PC-9 (cell line): ENCODE measurements around the gene TPSG1. TPM values are rescaled to one million over a fixed set of nuclear protein-coding genes. Genes with fewer than 3 reads are reported as not detected.

ENCODE experiments used
- BruUV-seq: library from RNA; stranded (reverse); fragments of 400-500 nt; replicated peaks from 2 replicates; lab custom pipeline; 2021; lab: Mats Ljungman, UMichigan
- CTCF ChIA-PET: fragments of 300-600 bp; sonication (Branson Sonifier 250); formaldehyde crosslinking; loops from one replicate; lab custom pipeline; 2022; ENCODE audit warnings: antibody characterized with exemption; lab: Charles Lee
- POLR2A ChIA-PET: fragments of 300-600 bp; sonication (Branson Sonifier 250); formaldehyde crosslinking; loops from one replicate; lab custom pipeline; 2022; ENCODE audit warnings: antibody characterized with exemption; ENCODE audit not compliant: unreplicated experiment; lab: Charles Lee
- DNase-seq, 2 experiments: peaks; one replicate each; pipeline versions ENCODE4 v3.0.0 to v3.0.0-alpha.2; 2015 to 2022; ENCODE audit warnings: mixed read lengths in 1 of 2
- H2AFZ ChIP-seq: fragments of 200-600 bp; sonication (generic); 2 replicates; pipeline ENCODE4 v1.8.1; 2017; ENCODE audit warnings: antibody characterized with exemption
- H3F3A ChIP-seq: fragments of 200-600 bp; sonication (generic); 2 replicates; pipeline ENCODE4 v1.8.1; 2017; ENCODE audit warnings: antibody characterized with exemption, mild to moderate bottlenecking, low read depth; ENCODE audit not compliant: insufficient read depth
- H3K27ac ChIP-seq: fragments of 200-600 bp; sonication (generic); 2 replicates; pipeline ENCODE4 v1.6.1; 2016; ENCODE audit warnings: mixed run types
- H3K27me3 ChIP-seq: fragments of 200-600 bp; sonication (generic); 2 replicates; pipeline ENCODE4 v1.6.1; 2016; ENCODE audit warnings: low read depth, mixed run types; ENCODE audit not compliant: insufficient read depth
- H3K36me3 ChIP-seq: fragments of 200-600 bp; sonication (generic); 2 replicates; pipeline ENCODE4 v1.6.1; 2016; ENCODE audit warnings: low read depth, mixed run types
- H3K4me1 ChIP-seq: fragments of 200-600 bp; sonication (generic); replicated peaks from 2 replicates; pipeline ENCODE4 v1.6.1; 2016; ENCODE audit warnings: mixed run types; ENCODE audit not compliant: insufficient read depth
- H3K4me2 ChIP-seq: fragments of 200-600 bp; sonication (generic); 2 replicates; pipeline ENCODE4 v1.6.1; 2017; ENCODE audit warnings: mixed run types
- H3K4me3 ChIP-seq: fragments of 200-600 bp; sonication (generic); 2 replicates; pipeline ENCODE4 v1.6.1; 2016; ENCODE audit warnings: mixed run types
- H3K79me2 ChIP-seq: fragments of 200-600 bp; sonication (generic); 2 replicates; pipeline ENCODE4 v1.6.1; 2017; ENCODE audit warnings: low read depth, mixed run types
- H3K9me2 ChIP-seq: fragments of 200-600 bp; sonication (generic); 2 replicates; pipeline ENCODE4 v1.8.1; 2017; ENCODE audit warnings: mild to moderate bottlenecking; ENCODE audit not compliant: insufficient read depth
- H3K9me3 ChIP-seq: fragments of 200-600 bp; sonication (generic); 2 replicates; pipeline ENCODE4 v1.8.1; 2016; ENCODE audit warnings: low read depth; ENCODE audit not compliant: insufficient read depth
- H4K20me1 ChIP-seq: fragments of 200-600 bp; sonication (generic); 2 replicates; pipeline ENCODE4 v1.8.1; 2017; ENCODE audit not compliant: insufficient read depth
- CTCF ChIP-seq: fragments of 200-600 bp; sonication (generic); conservative IDR thresholded peaks from 2 replicates; pipeline ENCODE4 v1.6.1; 2017; ENCODE audit warnings: mixed run types, antibody characterized with exemption, mild to moderate bottlenecking, moderate library complexity
- EZH2 ChIP-seq: fragments of 200-600 bp; sonication (generic); IDR thresholded peaks from 2 replicates; pipeline ENCODE4 v1.8.0; 2017; ENCODE audit warnings: antibody characterized with exemption, low read depth
- intact Hi-C: fragments of 100-400 bp; cut with micrococcal nuclease; formaldehyde crosslinking; loops from one replicate; pipeline ENCODE4 v1.10.0; 2022; ENCODE audit not compliant: unreplicated experiment
- total RNA-seq: library from RNA; stranded (reverse); gene quantifications from 2 replicates; pipeline ENCODE4 v1.2.3, GENCODE V29; 2021

Gene TPSG1
- total RNA-seq, 1 experiment from 2014 or later, result not detected

GRCh38 chr16:1265826-1266225 lies 40.8 kb upstream of the TPSG1 start:
- Histone ChIP-seq H3K36me3 (no peaks in the 10 kb centered on the region), H3K4me1 (no peaks in the 10 kb centered on the region; the same call in 1 of the 2 replicates), H3K27ac (no peak overlapping the region), H3K9me2 (no peaks in the 10 kb centered on the region), H3K9me3 (no peaks in the 10 kb centered on the region), H4K20me1 (no peaks in the 10 kb centered on the region), H3K4me3 (no peak overlapping the region), H3K4me2 (no peak overlapping the region), H2AFZ (no peak overlapping the region), H3K79me2 (no peaks in the 10 kb centered on the region), H3F3A (0 out of 2 replicates have a peak, but pooled peaks cover 5% of the 10 kb centered on the region), H3K27me3 (peaks cover 53% of the 10 kb centered on the region)
- no peak for DNase-seq
- no TSS peak for BruUV-seq
- intact Hi-C loops, result no loop called here
- CTCF ChIA-PET, result no interaction called here
- POLR2A ChIA-PET, result no interaction called here
- TF ChIP-seq EZH2 (no peak), CTCF (no peak)

GRCh38 chr16:1265090-1265630 lies 40.1 kb upstream of the TPSG1 start:
- Histone ChIP-seq H2AFZ (no peak overlapping the region), H3K9me2 (no peaks in the 10 kb centered on the region), H3K4me1 (no peaks in the 10 kb centered on the region; the same call in 1 of the 2 replicates), H3K4me2 (no peak overlapping the region), H3K36me3 (no peaks in the 10 kb centered on the region), H3F3A (0 out of 2 replicates have a peak, but pooled peaks cover 5% of the 10 kb centered on the region), H3K27me3 (peaks cover 59% of the 10 kb centered on the region), H3K4me3 (no peak overlapping the region), H3K9me3 (no peaks in the 10 kb centered on the region), H4K20me1 (no peaks in the 10 kb centered on the region), H3K27ac (no peak overlapping the region), H3K79me2 (no peaks in the 10 kb centered on the region)
- ChIA-PET CTCF (no interaction called here), POLR2A (no interaction called here)
- no peak for DNase-seq
- intact Hi-C loops, result no loop called here
- no TSS peak for BruUV-seq
- TF ChIP-seq CTCF, result no peak
- TF ChIP-seq EZH2, result no peak

- ChIA-PET POLR2A (no interaction called here), CTCF (no interaction called here)
- no peak for TF ChIP-seq CTCF
- no peak for TF ChIP-seq EZH2
- Histone ChIP-seq H3K9me3 (no peaks in the 10 kb centered on the region), H3K27me3 (peaks cover 66% of the 10 kb centered on the region), H3F3A (0 out of 2 replicates have a peak, but pooled peaks cover 5% of the 10 kb centered on the region), H3K4me3 (no peak overlapping the region), H3K9me2 (no peaks in the 10 kb centered on the region), H3K36me3 (no peaks in the 10 kb centered on the region), H3K27ac (no peak overlapping the region), H2AFZ (no peak overlapping the region), H3K4me2 (no peak overlapping the region), H3K4me1 (no peaks in the 10 kb centered on the region; the same call in 1 of the 2 replicates), H3K79me2 (no peaks in the 10 kb centered on the region), H4K20me1 (no peaks in the 10 kb centered on the region)
- DNase-seq, result no peak
- intact Hi-C loops, result no loop called here
- no TSS peak for BruUV-seq
Measured at GRCh38 chr16:1264345-1265089, 39.4 kb upstream of the TPSG1 start.
